ENCODE measurements around the gene METTL4.
A peak's percentile ranks its signal among the peaks of the same experiment; 100 is the strongest.
"Not testable (repeated sequence)": the region's sequence is repeated elsewhere in the genome, so short reads cannot be mapped to it uniquely, and the experiment has no call there.

METTL4 gene

GRCh38 chr18:2559249-2559648 lies 12.1 kb downstream of the METTL4 start:
- no peak for DNase-seq (ENCODE audit: low spot score)

DNA sequence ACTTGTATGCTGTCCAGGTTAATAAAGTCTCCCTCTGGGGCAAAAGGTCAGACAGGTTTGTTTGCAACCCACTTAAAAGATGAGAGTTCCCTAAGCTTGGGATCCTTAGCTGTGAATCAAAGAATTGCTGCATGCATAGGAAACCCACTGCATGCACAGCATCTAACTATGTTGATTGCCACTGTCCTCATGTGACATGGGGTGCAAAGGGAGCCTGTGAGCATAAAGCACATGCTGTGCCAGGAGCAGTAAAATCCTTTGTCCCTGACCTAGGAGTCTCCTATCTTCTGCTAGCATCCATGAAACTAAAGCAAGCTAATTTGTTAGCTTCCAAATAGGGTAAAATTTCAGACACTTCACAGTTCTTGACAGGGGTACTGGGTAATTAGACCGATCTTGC lies 13.8 kb downstream of the METTL4 start:
- no peak for DNase-seq (ENCODE audit: low spot score)

- DNase-seq (ENCODE audit: low spot score) = no peak
Observed at GRCh38 chr18:2555895-2556294, 15.4 kb downstream of the METTL4 start.

DNA sequence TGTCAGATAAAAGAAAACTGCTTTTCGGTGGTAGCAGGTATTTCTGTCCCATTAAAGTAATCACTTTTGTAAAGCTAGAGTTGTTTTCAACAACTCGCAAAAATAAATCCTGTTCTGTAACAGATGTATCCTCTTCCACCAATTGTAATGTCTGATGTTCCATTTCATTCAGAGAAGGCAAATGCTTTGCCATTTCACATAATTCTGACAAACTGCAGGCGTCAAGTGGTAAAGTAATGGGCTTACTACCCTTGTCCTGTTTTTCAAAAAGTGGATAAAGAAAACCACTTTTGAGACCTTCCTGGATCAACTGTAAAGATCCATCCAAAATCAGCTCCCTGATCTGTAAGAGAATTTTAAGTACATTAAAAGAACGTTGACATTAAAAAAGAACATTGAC lies 16.6 kb downstream of the METTL4 start:
- DNase-seq (ENCODE audit: low spot score) = no peak

DNA sequence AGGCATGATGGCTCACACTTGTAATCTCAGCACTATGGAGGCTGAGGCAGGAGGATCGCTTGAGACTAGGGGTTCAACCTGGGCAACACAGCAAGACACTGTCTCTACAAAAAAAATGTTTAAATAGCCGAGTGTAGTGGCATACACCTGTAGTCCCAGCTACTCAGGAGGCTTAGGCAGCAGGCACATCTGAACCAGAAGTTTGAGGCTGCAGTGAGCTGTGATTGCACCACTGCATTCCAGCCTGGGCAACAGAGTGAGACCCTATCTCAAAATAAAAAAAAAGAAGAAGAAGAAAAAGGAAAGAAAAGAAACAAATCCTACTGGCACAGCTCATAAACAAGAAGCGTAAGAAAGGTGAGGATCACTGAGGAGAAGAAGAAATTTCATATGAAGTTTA lies 19.9 kb downstream of the METTL4 start:
- DNase-seq (ENCODE audit: low spot score) = no peak

GRCh38 chr18:2549462-2549861 lies 21.8 kb downstream of the METTL4 start:
- no peak for DNase-seq (ENCODE audit: low spot score)

GRCh38 chr18:2547477-2548087 lies 23.7 kb downstream of the METTL4 start:
- peak; percentile 26 for DNase-seq (ENCODE audit: low spot score)

DNA sequence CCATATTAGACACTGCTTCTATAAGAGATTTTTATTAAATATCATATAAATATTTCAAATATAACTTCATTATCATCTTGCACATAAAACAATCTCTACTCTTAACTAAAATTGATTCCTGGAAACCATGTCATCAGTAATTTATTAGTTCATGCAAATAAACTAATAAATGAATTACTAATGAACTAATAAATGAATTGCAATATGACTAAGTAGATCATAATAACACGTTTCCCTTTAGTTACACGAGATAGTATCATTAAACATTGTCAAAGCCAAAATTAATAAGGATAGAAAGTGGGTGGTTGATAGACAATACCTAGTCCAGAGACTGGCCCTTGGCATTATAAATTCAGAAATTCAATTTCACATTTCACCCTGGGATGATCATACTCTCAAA lies 26.1 kb downstream of the METTL4 start:
- DNase-seq (ENCODE audit: low spot score) = no peak

DNA sequence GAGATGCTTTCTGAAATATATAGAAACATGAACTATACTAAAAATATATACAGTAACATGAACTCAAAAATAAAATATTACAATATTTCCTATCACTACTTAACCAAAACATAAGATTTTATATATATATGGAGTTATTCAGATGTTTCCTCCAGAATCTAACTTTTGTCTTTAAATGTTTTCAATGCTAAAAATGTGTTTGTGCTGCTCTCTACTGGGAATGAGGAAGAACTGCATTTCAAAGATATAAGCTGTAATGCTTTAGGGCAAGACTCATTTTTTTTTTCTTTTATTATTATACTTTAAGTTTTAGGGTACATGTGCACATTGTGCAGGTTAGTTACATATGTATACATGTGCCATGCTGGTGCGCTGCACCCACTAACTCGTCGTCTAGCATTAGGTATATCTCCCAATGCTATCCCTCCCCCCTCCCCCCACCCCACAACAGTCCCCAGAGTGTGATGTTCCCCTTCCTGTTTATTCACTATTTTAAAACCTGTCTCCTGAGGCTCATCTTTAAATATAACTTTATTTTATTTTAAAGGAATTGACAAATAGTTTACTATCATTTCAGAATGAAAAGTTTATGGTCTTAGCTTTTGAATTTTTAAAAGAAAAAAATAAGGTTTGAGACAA lies 29.3 kb downstream of the METTL4 start:
- DNase-seq (ENCODE audit: low spot score) = peak; percentile 19

DNA sequence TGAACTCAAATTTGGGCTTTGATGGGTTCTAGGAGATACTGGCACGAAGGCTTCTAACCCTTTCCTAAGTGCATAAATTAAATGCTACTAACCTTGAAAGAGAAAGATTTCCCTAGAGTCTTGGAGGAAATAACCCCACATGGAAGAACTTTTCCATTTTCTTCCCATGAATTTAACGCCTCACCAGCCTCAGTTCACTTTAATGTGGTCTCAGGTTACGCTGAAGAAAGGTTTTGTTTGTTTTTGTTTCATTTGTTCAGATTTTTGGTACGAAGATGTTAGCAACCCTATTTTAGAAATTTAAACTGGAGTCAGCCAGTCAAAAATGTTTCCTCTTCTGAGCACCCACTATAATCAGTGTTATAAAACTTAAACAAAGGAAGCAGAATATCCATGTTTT lies 30.7 kb downstream of the METTL4 start:
- no peak for DNase-seq (ENCODE audit: low spot score)

GRCh38 chr18:2538844-2539243 lies 32.5 kb downstream of the METTL4 start:
- DNase-seq (ENCODE audit: low spot score) = no peak

GRCh38 chr18:2538236-2538635 lies 33.1 kb downstream of the METTL4 start:
- no peak for DNase-seq (ENCODE audit: low spot score)

GRCh38 chr18:2537296-2537695 lies 34.0 kb downstream of the METTL4 start:
- DNase-seq (ENCODE audit: low spot score) = no peak

GRCh38 chr18:2536493-2536892 lies 34.8 kb downstream of the METTL4 start:
- DNase-seq (ENCODE audit: low spot score) = no peak

GRCh38 chr18:2536063-2536462 lies 35.2 kb downstream of the METTL4 start:
- DNase-seq (ENCODE audit: low spot score) = no peak

GRCh38 chr18:2535419-2535910 lies 35.8 kb downstream of the METTL4 start:
- DNase-seq (ENCODE audit: low spot score) = no peak

DNA sequence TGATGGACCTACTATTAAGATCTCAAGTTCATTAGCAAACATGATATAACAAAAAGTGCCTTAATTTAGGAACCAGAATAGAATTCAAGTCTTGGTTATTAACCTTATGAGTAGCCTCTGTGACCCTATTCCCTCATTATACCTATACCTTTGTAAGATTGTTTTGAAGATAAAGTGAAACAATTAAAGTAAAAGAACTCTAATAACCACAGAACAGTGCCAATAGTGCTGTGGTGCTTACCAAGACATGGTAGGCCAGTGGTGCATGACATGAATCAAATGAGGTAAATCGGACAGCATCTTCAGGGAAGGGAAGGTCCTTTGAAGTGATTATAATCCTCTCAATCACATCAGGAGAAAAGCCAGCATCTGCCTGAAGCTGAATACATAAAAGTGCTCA lies 36.4 kb downstream of the METTL4 start:
- no peak for DNase-seq (ENCODE audit: low spot score)

- DNase-seq (ENCODE audit: low spot score) = no peak
Observed at GRCh38 chr18:2532797-2533196, 38.5 kb downstream of the METTL4 start.

DNA sequence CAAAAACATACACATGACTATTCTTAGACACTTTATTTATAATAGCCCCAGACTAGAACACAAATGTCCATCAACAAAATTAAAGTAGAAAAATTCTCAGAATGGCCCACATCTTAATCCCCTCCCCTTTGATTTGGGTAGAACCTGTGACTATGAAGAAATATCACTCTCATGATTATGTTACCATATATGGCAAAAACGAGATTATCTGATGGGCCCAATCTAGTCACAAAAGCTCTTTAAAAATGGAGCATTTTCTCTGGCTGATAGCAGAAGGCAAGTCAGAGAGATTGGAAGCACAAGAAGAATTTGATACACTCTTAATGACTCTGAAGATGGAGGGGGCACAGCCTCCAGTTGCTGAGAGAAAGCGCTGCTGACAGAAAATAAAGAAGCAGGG lies 39.6 kb downstream of the METTL4 start:
- no peak for DNase-seq (ENCODE audit: low spot score)

GRCh38 chr18:2529154-2529553 lies 42.2 kb downstream of the METTL4 start:
- no peak for DNase-seq (ENCODE audit: low spot score)

GRCh38 chr18:2526329-2526728 lies 45.0 kb downstream of the METTL4 start:
- DNase-seq (ENCODE audit: low spot score) = no peak

GRCh38 chr18:2524794-2525198 lies 46.5 kb downstream of the METTL4 start:
- DNase-seq (ENCODE audit: low spot score) = not testable (repeated sequence)

- DNase-seq (ENCODE audit: low spot score) = no peak
Observed at GRCh38 chr18:2522112-2522511, 49.2 kb downstream of the METTL4 start.

DNA sequence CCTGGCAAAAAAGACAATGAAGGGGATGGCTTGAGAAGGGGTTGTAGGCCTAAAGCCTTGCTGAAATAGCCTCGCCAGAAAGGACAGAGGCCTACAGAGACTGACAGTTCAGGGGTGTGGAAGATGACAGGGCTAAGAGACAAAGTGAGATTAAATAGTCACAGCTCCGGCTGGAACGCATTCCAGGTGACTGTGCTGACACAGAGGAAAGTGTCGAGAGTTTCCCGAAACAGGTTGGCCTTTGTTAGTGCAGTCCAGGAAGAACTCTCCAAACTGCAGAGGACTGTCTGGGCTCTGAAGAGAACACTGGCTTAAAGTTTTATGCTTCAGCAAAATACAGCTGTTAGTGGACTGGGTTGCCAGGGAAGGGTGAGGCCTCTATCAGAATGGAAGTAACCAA lies 52.8 kb downstream of the METTL4 start:
- no peak for DNase-seq (ENCODE audit: low spot score)
